ENCODE data around the gene FKBP2.

DNA sequence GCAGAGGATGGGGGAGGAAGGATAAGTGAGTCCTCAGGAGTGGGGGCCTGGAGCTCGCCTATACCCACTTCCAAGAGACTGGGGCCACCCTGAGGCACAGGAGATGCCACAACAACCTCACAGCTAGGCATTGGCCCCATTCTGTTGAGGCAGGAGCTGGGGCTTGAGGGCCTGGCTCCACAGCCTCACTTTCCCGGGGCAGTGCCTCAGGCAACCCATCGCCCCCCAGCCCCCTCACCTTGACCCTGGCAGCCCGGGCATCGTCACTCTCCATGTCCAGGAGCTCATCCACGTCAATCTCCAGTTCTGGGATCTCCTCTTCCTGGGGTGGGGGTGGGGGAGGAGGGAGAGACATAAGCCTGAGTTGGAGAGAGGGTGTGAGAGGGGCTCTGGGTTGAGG, 4.1 kb downstream of the FKBP2 start:
- TF ChIP-seq, protein P1, sequence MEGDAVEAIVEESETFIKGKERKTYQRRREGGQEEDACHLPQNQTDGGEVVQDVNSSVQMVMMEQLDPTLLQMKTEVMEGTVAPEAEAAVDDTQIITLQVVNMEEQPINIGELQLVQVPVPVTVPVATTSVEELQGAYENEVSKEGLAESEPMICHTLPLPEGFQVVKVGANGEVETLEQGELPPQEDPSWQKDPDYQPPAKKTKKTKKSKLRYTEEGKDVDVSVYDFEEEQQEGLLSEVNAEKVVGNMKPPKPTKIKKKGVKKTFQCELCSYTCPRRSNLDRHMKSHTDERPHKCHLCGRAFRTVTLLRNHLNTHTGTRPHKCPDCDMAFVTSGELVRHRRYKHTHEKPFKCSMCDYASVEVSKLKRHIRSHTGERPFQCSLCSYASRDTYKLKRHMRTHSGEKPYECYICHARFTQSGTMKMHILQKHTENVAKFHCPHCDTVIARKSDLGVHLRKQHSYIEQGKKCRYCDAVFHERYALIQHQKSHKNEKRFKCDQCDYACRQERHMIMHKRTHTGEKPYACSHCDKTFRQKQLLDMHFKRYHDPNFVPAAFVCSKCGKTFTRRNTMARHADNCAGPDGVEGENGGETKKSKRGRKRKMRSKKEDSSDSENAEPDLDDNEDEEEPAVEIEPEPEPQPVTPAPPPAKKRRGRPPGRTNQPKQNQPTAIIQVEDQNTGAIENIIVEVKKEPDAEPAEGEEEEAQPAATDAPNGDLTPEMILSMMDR (IDR thresholded peaks at IDR 0.05), result no peak
- no peak for TF ChIP-seq POLR2A (IDR thresholded peaks at IDR 0.05)
- no peak for TF ChIP-seq EP300 (IDR thresholded peaks at IDR 0.05)
- TF ChIP-seq POLR2AphosphoS5 (IDR thresholded peaks at IDR 0.05), result no peak
